Ovary (tissue), 9 donors: ENCODE measurements around the gene PCYT1A. TPM values are rescaled to one million over a fixed set of nuclear protein-coding genes. Genes with fewer than 3 reads are reported as not detected.

Source experiments
- DNase-seq, 5 donors: peaks; one replicate each; pipeline ENCODE4 v3.0.0-alpha.2; 2019 to 2020
- H3K27ac ChIP-seq, 2 donors: fragments of 200-600 bp; one replicate each; pipeline versions ENCODE4 v1.5.1 to v1.8.0; 2019 to 2022
- H3K27me3 ChIP-seq: fragments of 200-600 bp; one replicate; pipeline ENCODE4 v1.8.0; 2022
- H3K36me3 ChIP-seq: fragments of 200-600 bp; sonication (generic); one replicate; pipeline ENCODE4 v1.5.1; 2019
- H3K4me1 ChIP-seq: one replicate; pipeline ENCODE4 v1.8.1; 2013; ENCODE audit warnings: mild to moderate bottlenecking, moderate library complexity; ENCODE audit not compliant: insufficient read depth
- H3K4me3 ChIP-seq: fragments of 200-600 bp; sonication (generic); one replicate; pipeline ENCODE4 v1.5.1; 2017
- H3K9me3 ChIP-seq, 2 donors: fragments of 200-600 bp in 1 of 2; sonication (generic) in 1 of 2; one replicate each; pipeline versions ENCODE4 v1.5.1 to v1.8.1; 2013 to 2019; ENCODE audit warnings: mild to moderate bottlenecking in 1 of 2, moderate library complexity in 1 of 2
- EP300 ChIP-seq: sonication (generic); formaldehyde crosslinking; IDR thresholded peaks from one replicate; pipeline ENCODE4 v1.6.1; 2017; ENCODE audit warnings: antibody characterized with exemption
- POLR2A ChIP-seq: fragments of 450-650 bp; IDR thresholded peaks from one replicate; pipeline ENCODE4 v1.6.1; 2017; ENCODE audit warnings: antibody characterized with exemption, mild to moderate bottlenecking, moderate library complexity
- whole genome bisulfite sequencing, 3 donors: extraction: QIAGEN DNeasy Blood & Tissue Kit in 1 of 3; methylation state at CpG; one replicate each; pipeline versions ENCODE4 v1.1.5 to v1.1.7; 2013 to 2017; 5-methylcytosine and 5-hydroxymethylcytosine counted together
- intact Hi-C, 4 donors: fragments of 100-400 bp; cut with DNase I; formaldehyde crosslinking; loops; one replicate each; pipeline versions ENCODE4 v1.11.0 to v1.15.1; 2022 to 2023
- polyA plus RNA-seq, 2 donors: library from polyadenylated mRNA; stranded (reverse); fragments of 200-250 nt in 1 of 2; fragments of 350-450 nt in 1 of 2; fragmentation: Illumina TruSeq in 1 of 2; extraction: RNeasy Lipid Tissue Mini Kit (QIAGEN cat#74804) in 1 of 2; gene quantifications; one replicate each; pipeline ENCODE4 v1.2.3, GENCODE V29; 2013 to 2014
- total RNA-seq, 7 donors: library from RNA; depleted of rRNA in 2 of 7; stranded (reverse); fragments of >200 nt in 2 of 7; fragmentation: NEBNext Ultra II Directional in 3 of 7; extraction: Animal tissue kit (Norgen Biotek cat#: 25700) in 3 of 7; gene quantifications; one replicate each; pipeline versions ENCODE4 v1.1.0 to v1.2.4, GENCODE V29; 2016 to 2023
- TF ChIP-seq, protein P1 (sequence below), 3 donors: fragments of 450-650 bp in 2 of 3; fragments of 200-600 bp in 1 of 3; IDR thresholded peaks; one replicate each; pipeline versions ENCODE4 v1.5.1 to v1.8.0; 2016 to 2022; ENCODE audit warnings: antibody characterized with exemption in 3 of 3, mild to moderate bottlenecking in 1 of 3
- donor health status: DM: no; HTN: no; CAD: no; lungs with moderate emphysema.
- donor health status: DM: no; HTN: no; CAD: no.
- donor health status: Bipolar disorder and iron deficiency.
- donor health status: DM: yes; HTN: yes; CAD: no.
- donor health status: DM: no; HTN: no; CAD: no.
- donor health status: DM: yes; HTN: yes; CAD: no.

PCYT1A gene
- total and polyA plus RNA-seq, 9 donors: 16.3 to 58.1 (median 33.7) TPM

DNA sequence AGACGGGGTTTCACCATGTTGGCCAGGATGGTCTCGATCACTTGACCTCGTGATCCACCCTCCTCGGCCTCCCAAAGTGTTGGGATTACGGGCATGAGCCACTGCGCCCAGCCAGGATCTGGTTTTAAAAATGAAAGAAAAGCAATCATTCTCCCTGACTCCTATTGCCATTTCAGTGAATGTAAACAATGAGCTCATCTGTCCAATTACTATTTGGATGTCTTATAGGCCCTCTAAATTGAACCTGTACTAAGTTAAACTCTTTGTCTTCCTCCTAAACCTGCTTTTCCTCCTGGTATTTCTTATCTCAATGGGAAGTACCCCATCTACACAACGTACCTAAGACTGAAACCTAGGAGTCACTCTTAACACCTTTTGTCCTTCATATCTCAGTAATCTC lies 23.7 kb downstream of the PCYT1A start:
- TF ChIP-seq POLR2A: no peak
- TF ChIP-seq, protein P1, sequence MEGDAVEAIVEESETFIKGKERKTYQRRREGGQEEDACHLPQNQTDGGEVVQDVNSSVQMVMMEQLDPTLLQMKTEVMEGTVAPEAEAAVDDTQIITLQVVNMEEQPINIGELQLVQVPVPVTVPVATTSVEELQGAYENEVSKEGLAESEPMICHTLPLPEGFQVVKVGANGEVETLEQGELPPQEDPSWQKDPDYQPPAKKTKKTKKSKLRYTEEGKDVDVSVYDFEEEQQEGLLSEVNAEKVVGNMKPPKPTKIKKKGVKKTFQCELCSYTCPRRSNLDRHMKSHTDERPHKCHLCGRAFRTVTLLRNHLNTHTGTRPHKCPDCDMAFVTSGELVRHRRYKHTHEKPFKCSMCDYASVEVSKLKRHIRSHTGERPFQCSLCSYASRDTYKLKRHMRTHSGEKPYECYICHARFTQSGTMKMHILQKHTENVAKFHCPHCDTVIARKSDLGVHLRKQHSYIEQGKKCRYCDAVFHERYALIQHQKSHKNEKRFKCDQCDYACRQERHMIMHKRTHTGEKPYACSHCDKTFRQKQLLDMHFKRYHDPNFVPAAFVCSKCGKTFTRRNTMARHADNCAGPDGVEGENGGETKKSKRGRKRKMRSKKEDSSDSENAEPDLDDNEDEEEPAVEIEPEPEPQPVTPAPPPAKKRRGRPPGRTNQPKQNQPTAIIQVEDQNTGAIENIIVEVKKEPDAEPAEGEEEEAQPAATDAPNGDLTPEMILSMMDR (IDR thresholded peaks at IDR 0.05): no peak
- TF ChIP-seq EP300: no peak
- WGBS, 3 donors: 92 to 97% (median 94%) methylated on average over 7 of the region's 7 CpGs
- intact Hi-C loops: no loop called here
- Histone ChIP-seq H3K27me3 (no peaks in the 10 kb centered on the region), H3K4me1 (no peaks in the 10 kb centered on the region), H3K4me3 (no peak overlapping the region), H3K9me3 (no peaks in the 10 kb centered on the region), H3K36me3 (no peaks in the 10 kb centered on the region), H3K27ac (no peak overlapping the region)
- DNase-seq: no peak

DNA sequence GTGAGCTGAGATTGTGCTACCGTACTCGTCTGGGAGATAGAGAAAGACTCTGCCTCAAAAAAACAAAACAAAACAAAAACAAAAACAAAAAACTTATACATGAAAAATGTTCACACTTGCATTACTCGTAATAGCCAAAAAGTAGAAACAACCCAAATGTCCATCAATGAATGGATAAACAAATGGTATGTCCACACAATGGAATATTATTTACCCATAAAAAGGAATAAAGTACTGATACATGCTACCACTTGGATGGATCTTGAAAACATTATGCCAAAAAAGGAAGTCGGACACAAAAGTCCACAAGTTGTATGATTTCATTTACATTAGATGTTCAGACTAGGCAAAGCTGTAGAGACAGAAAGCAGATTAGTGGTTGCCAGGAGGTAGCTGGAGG lies 26.7 kb downstream of the PCYT1A start:
- Histone ChIP-seq H3K36me3 (no peaks in the 10 kb centered on the region), H3K4me3 (no peak overlapping the region), H3K4me1 (no peaks in the 10 kb centered on the region), H3K27me3 (no peaks in the 10 kb centered on the region), H3K27ac (no peak overlapping the region), H3K9me3 (no peaks in the 10 kb centered on the region)
- 95 to 97% (median 97%) methylated on average over 4 of the region's 4 CpGs for WGBS, 3 donors
- DNase-seq: no peak
- no peak for TF ChIP-seq EP300
- TF ChIP-seq, protein P1 (IDR thresholded peaks at IDR 0.05): no peak
- no peak for TF ChIP-seq POLR2A
- intact Hi-C loops: no loop called here

DNA sequence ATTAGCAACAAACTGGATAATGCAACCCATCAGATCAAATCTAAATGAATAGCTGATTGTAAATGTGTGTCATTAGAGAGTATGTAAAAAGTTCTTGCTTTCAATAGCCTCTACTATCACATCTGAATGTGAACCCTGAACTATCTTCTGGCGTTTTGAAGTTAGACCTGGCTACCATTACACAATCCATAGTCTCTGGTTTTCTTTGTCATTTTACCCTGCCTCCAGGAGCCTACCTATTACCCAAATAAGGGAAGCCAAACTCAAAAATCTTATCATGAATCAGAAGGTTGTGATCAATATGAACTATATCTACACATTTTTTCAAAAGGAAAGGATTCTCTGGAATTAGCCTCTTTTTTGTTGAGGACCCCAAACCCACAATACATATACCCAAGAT lies 31.8 kb downstream of the PCYT1A start:
- DNase-seq: no peak
- H3K4me3 ChIP-seq: no peak overlapping the region
- no peak overlapping the region for H3K27ac ChIP-seq
- WGBS, 3 donors: 64 to 82% (median 70%) methylated on average over 1 of the region's 1 CpG
- no peak for TF ChIP-seq EP300
- TF ChIP-seq, protein P1 (IDR thresholded peaks at IDR 0.05): no peak
- no peak for TF ChIP-seq POLR2A
- H3K27me3 ChIP-seq: no peaks in the 10 kb centered on the region
- intact Hi-C loops: loop anchor here in 3 of 4 donors (5.0 to 10.0 kb wide), 2 partner anchors 429 to 432 kb away; no protein-coding TSS in a partner anchor
- no peaks in the 10 kb centered on the region for H3K9me3 ChIP-seq
- H3K4me1 ChIP-seq: no peaks in the 10 kb centered on the region
- H3K36me3 ChIP-seq: no peaks in the 10 kb centered on the region

DNA sequence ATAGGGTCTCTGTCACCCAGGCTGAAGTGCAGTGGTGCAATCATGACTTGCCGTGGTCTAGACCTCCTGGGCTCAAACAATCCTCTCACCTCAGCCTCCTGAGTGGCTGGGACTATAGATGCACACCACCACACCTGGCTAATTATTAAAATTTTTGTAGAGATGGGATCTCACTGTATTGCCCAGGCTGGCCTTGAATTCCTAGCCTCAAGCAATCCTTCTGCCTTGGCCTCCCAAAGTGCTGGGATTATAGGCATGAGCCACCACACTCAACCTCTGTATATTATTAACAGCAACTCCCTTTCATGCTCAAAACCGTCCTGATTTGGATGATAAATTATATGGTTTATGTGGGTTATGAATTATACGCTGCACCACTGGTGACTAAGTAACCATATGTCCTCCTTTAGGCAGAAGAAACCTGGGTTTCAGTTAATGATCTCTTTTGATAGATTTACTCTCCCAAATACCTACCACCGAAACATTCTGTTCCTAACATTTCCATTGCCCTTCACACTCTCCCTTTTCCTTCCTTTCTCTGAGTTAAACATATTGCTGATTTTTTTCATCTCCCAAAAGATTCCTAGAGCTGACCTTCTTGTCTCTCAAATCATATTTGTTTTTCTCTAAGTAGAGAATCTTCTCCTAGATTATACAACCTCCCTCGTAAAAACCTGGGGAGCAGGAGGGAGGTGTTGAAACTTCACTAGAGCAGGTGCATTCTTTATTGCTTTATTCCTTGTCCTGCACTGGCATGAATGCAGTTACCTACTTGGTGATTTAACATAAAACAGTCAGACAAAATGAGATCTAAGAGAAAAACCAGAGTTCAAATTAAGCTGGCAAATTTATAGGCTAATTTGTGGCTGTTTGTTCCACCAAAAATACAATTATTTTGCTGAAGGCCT lies 32.9 kb downstream of the PCYT1A start:
- WGBS, 3 donors: 60 to 78% (median 75%) methylated on average over 5 of the region's 5 CpGs
- no peak overlapping the region for H3K4me3 ChIP-seq
- no peaks in the 10 kb centered on the region for H3K27me3 ChIP-seq
- no peaks in the 10 kb centered on the region for H3K9me3 ChIP-seq
- DNase-seq: no peak
- TF ChIP-seq, protein P1 (IDR thresholded peaks at IDR 0.05): no peak
- TF ChIP-seq POLR2A: no peak
- TF ChIP-seq EP300: no peak
- H3K36me3 ChIP-seq: no peaks in the 10 kb centered on the region
- H3K4me1 ChIP-seq: no peaks in the 10 kb centered on the region
- intact Hi-C loops: loop anchor here (5.0 to 10.0 kb wide), 2 partner anchors 430 to 433 kb away; no protein-coding TSS in a partner anchor
- H3K27ac ChIP-seq: no peak overlapping the region
